Esophagus (tissue), 2 donors: ENCODE data around the gene INSYN1. TPM values are rescaled to one million over a fixed set of nuclear protein-coding genes. Genes with fewer than 3 reads are reported as not detected.
"Not testable (repeated sequence)": the region's sequence is repeated elsewhere in the genome, so short reads cannot be mapped to it uniquely, and the experiment has no call there.

ENCODE experiments used
- H3K27ac ChIP-seq, 2 donors: one replicate each; pipeline ENCODE4 v1.5.1; 2013; ENCODE audit warnings: low read depth in 2 of 2, mild to moderate bottlenecking in 2 of 2, inconsistent platforms in 1 of 2, low read length in 1 of 2, moderate library complexity in 1 of 2
- H3K27me3 ChIP-seq, 2 donors: one replicate each; pipeline ENCODE4 v1.6.1; 2013; ENCODE audit warnings: low read length in 2 of 2, control low read depth in 1 of 2, mild to moderate bottlenecking in 1 of 2; ENCODE audit not compliant: insufficient read depth in 2 of 2, control insufficient read depth in 1 of 2
- H3K36me3 ChIP-seq, 2 donors: one replicate each; pipeline ENCODE4 v1.6.1; 2013; ENCODE audit warnings: low read length in 1 of 2; ENCODE audit not compliant: control insufficient read depth in 2 of 2, insufficient read depth in 2 of 2
- H3K4me1 ChIP-seq, 2 donors: one replicate each; pipeline ENCODE4 v1.6.1; 2013; ENCODE audit warnings: low read length in 1 of 2; ENCODE audit not compliant: control insufficient read depth in 2 of 2, insufficient read depth in 2 of 2
- H3K4me3 ChIP-seq, 2 donors: one replicate each; pipeline ENCODE4 v1.5.1; 2013; ENCODE audit warnings: low read length in 2 of 2, mild to moderate bottlenecking in 2 of 2, low read depth in 1 of 2, moderate library complexity in 1 of 2
- H3K9me3 ChIP-seq, 2 donors: one replicate each; pipeline ENCODE4 v1.6.1; 2013; ENCODE audit warnings: mild to moderate bottlenecking in 2 of 2, low read depth in 1 of 2, low read length in 1 of 2, moderate library complexity in 1 of 2; ENCODE audit not compliant: control insufficient read depth in 2 of 2, insufficient read depth in 1 of 2
- WGBS, 2 donors: extraction: QIAGEN DNeasy Blood & Tissue Kit; methylation state at CpG; one replicate each; pipeline ENCODE4 v1.1.7; 2013; 5-methylcytosine and 5-hydroxymethylcytosine counted together
- polyA plus RNA-seq, 2 donors: library from polyadenylated mRNA; stranded (reverse); fragments of 200-250 nt; gene quantifications; one replicate each; pipeline ENCODE4 v1.2.3, GENCODE V29; 2013
- donor health status: healthy with polysubstance abuse.
- donor health status: Bipolar disorder and iron deficiency.

The INSYN1 gene
- polyA plus RNA-seq, 2 donors: 12.8 to 14.9 TPM

GRCh38 chr15:73709686-73710085 is 43.5 kb downstream of the INSYN1 start:
- H3K4me3 ChIP-seq: no peak overlapping the region
- no peaks in the 10 kb centered on the region for H3K9me3 ChIP-seq
- WGBS, 2 donors: 68 to 71% methylated on average over 4 of the region's 4 CpGs
- peaks cover 0 to 14% of the 10 kb centered on the region in 2 donors for H3K36me3 ChIP-seq
- H3K4me1 ChIP-seq: no peaks in the 10 kb centered on the region
- H3K27me3 ChIP-seq: no peaks in the 10 kb centered on the region
- no peak overlapping the region for H3K27ac ChIP-seq

- Histone ChIP-seq H3K27me3 (no peaks in the 10 kb centered on the region), H3K4me1 (no peaks in the 10 kb centered on the region), H3K4me3 (no peak overlapping the region), H3K9me3 (no peaks in the 10 kb centered on the region), H3K27ac (no peak overlapping the region), H3K36me3 (peaks cover 0 to 14% of the 10 kb centered on the region in 2 donors)
- 90 to 97% methylated on average over 6 of the region's 6 CpGs for WGBS, 2 donors
Measured at GRCh38 chr15:73709241-73709640, 43.9 kb downstream of the INSYN1 start.

- H3K36me3 ChIP-seq: peaks cover 0 to 14% of the 10 kb centered on the region in 2 donors
Measured at GRCh38 chr15:73708691-73709090, 44.5 kb downstream of the INSYN1 start.

GRCh38 chr15:73704869-73705645 is 48.1 kb downstream of the INSYN1 start:
- Histone ChIP-seq H3K9me3 (no peaks in the 10 kb centered on the region), H3K27ac (no peak overlapping the region), H3K4me1 (no peaks in the 10 kb centered on the region), H3K27me3 (no peaks in the 10 kb centered on the region), H3K4me3 (no peak overlapping the region), H3K36me3 (peaks cover 0 to 7% of the 10 kb centered on the region in 2 donors)
- 46 to 50% methylated on average over 13 of the region's 13 CpGs for WGBS, 2 donors

More at GRCh38 chr15:73708691-73709090, 44.5 kb downstream of the INSYN1 start:
- Histone ChIP-seq H3K27ac (no peak overlapping the region), H3K27me3 (no peaks in the 10 kb centered on the region), H3K4me3 (no peak overlapping the region), H3K9me3 (no peaks in the 10 kb centered on the region), H3K4me1 (no peaks in the 10 kb centered on the region)
- 93% methylated on average over 6 of the region's 6 CpGs for WGBS, 2 donors

GRCh38 chr15:73704142-73704868 is 48.8 kb downstream of the INSYN1 start:
- H3K27ac ChIP-seq, H3K9me3 ChIP-seq, H3K4me1 ChIP-seq, H3K36me3 ChIP-seq, H3K27me3 ChIP-seq, H3K4me3 ChIP-seq: not testable (repeated sequence)
- 81 to 82% methylated on average over 21 to 23 of the region's 23 CpGs for WGBS, 2 donors

GRCh38 chr15:73703601-73704000 is 49.5 kb downstream of the INSYN1 start:
- not testable (repeated sequence) for H3K9me3 ChIP-seq, H3K4me3 ChIP-seq, H3K36me3 ChIP-seq, H3K27me3 ChIP-seq, H3K4me1 ChIP-seq, H3K27ac ChIP-seq
- WGBS, 2 donors: 85 to 89% methylated on average over 14 to 23 of the region's 23 CpGs

GRCh38 chr15:73702311-73703239 is 50.6 kb downstream of the INSYN1 start:
- H3K4me1 ChIP-seq, H3K36me3 ChIP-seq, H3K27me3 ChIP-seq, H3K9me3 ChIP-seq, H3K4me3 ChIP-seq, H3K27ac ChIP-seq: not testable (repeated sequence)
- 83 to 88% methylated on average over 28 to 33 of the region's 33 CpGs for WGBS, 2 donors

- Histone ChIP-seq H3K27ac (no peak overlapping the region), H3K9me3 (peaks cover 0 to 3% of the 10 kb centered on the region in 2 donors), H3K36me3 (no peaks in the 10 kb centered on the region), H3K27me3 (no peaks in the 10 kb centered on the region), H3K4me1 (peaks cover 9 to 10% of the 10 kb centered on the region in 2 donors), H3K4me3 (no peak overlapping the region)
- 35% methylated on average over 13 of the region's 13 CpGs for WGBS, 2 donors
Measured at GRCh38 chr15:73700041-73700842, 52.9 kb downstream of the INSYN1 start.
